Lower leg skin (tissue), 3 donors: ENCODE measurements around the gene COL10A1.

Experiments used
- POLR2A ChIP-seq, 2 donors: fragments of 450-650 bp; IDR thresholded peaks; one replicate each; pipeline ENCODE4 v1.6.1; 2016 to 2017; ENCODE audit warnings: antibody characterized with exemption in 2 of 2, mild to moderate bottlenecking in 1 of 2, moderate library complexity in 1 of 2
- TF ChIP-seq, protein P1 (sequence below), 3 donors: fragments of 450-650 bp; IDR thresholded peaks; one replicate each; pipeline ENCODE4 v1.5.1; 2016; ENCODE audit warnings: antibody characterized with exemption in 3 of 3, mild to moderate bottlenecking in 3 of 3, moderate library complexity in 2 of 3

DNA sequence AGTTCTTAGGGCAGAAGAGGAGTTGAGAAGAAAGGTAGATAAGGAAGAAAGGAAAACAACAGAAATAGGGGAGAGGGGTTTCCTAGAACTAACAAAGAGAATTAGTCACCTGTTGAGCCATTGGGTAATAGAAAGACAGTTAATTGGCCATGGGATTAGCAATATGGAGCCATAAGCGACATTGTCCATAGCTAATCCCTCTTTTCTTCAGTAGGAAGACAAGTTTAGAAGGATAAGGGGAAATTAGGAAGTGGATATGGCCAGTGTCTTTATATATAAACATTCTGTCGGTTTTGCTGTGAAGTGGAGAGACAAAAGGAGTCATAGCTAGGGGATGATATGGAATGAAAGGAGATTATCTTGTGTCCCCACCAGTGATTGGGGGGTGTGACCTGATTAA is 43.9 kb upstream of the COL10A1 start:
- TF ChIP-seq, protein P1, sequence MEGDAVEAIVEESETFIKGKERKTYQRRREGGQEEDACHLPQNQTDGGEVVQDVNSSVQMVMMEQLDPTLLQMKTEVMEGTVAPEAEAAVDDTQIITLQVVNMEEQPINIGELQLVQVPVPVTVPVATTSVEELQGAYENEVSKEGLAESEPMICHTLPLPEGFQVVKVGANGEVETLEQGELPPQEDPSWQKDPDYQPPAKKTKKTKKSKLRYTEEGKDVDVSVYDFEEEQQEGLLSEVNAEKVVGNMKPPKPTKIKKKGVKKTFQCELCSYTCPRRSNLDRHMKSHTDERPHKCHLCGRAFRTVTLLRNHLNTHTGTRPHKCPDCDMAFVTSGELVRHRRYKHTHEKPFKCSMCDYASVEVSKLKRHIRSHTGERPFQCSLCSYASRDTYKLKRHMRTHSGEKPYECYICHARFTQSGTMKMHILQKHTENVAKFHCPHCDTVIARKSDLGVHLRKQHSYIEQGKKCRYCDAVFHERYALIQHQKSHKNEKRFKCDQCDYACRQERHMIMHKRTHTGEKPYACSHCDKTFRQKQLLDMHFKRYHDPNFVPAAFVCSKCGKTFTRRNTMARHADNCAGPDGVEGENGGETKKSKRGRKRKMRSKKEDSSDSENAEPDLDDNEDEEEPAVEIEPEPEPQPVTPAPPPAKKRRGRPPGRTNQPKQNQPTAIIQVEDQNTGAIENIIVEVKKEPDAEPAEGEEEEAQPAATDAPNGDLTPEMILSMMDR (IDR thresholded peaks at IDR 0.05) = no peak
- no peak for TF ChIP-seq POLR2A (IDR thresholded peaks at IDR 0.05)
